GM18519 (cell line): ENCODE data around the gene NNAT.
"Not testable (repeated sequence)": the region's sequence is repeated elsewhere in the genome, so short reads cannot be mapped to it uniquely, and the experiment has no call there.

Experiments used
- ATAC-seq: cut with Tn5 transposase; IDR thresholded peaks from one replicate; pipeline ENCODE4 v1.9.1; 2021; ENCODE audit warnings: mild to moderate bottlenecking, moderate library complexity; ENCODE audit not compliant: unreplicated experiment, low FRiP score

The NNAT gene

DNA sequence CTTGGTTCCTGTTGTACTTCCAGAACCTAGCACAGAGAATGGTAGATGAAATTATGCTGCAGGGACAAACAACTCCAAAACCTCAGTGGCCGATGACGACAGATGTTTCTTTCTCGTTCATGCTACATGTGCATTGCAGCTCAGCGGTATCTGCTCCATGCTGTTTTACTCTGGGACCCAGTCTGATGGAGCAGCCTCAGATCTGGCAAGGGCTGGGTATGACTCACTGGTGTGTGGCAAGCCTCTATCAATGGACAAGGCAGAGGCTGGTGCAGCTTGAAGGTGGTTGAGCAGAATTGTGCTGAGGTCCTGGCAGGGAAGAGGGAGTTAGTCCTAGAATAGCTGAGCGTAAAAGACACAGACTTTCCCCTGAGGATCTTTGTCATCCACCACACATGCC lies 17.0 kb downstream of the NNAT start:
- no peak for ATAC-seq

DNA sequence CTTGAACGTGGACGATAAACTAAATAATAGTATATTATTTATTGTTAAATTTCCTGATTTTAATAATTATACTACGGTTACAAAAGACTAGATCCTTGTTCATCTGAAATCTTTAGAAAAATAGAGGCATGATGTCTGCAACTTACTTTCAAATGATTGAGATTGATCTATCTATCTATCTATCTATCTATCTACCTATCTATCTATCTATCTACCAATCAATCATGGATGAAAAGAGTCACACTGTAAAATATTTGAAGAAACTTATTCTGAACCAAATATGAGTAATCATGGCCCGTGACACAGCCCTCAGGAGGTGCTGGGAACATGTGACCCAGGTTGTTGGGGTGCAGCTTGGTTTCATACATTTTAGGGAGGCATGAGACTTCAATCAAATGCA lies 18.4 kb downstream of the NNAT start:
- no peak for ATAC-seq

DNA sequence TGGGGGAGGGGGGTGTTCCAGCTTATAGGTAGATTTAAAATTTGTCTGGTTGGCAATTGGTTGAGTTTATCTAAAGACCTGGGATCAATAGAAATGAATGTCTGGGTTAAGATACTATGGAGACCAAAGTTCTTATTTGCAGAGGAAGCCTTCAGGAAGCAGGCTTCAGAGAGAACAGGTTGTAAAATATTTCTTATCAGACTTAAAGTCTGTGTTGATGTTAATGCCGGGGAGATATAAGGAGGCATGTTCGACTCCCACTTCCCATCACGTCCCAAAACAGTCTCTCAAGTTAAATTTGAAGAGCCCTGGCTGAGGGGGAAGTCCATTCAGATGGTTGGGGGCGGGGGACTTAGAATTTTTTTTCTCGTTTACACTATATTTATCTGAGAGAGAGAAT lies 19.0 kb downstream of the NNAT start:
- ATAC-seq = no peak

DNA sequence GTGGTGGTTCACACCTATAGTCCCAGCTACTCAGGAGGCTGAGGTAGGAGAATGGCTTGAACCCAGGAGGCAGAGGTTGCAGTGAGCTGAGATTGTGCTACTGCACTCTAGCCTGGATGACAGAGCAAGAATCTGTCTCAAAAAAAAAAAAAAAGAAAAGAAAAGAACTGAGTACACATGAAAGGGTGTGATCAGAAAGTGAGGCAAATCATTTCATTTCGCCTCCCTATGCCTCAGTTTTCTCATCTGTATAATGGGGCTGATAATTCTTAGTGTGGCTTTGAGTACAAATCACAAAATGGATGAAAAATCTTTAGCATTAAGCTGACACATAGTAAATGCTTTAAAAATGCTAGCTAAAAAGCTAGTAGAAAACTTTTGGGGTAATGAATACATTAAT lies 19.8 kb downstream of the NNAT start:
- ATAC-seq = not testable (repeated sequence)

DNA sequence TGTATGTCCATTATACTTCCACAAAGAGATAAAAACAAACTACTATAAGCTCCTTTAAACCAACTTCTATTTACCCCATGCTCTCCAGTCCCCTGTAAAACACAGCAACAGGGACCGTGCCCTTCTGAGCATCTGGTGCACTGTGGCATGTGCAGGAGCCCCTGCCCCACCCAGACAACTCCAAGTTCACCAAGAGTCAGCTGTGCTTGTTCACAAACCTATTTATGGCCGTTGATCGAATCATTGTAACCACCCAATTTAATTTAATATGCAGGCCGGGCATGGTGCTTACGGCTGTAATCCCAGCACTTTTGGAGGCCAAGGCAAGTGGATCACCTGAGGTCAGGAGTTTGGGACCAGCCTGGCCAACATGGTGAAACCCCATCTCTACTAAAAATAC lies 20.3 kb downstream of the NNAT start:
- no peak for ATAC-seq

DNA sequence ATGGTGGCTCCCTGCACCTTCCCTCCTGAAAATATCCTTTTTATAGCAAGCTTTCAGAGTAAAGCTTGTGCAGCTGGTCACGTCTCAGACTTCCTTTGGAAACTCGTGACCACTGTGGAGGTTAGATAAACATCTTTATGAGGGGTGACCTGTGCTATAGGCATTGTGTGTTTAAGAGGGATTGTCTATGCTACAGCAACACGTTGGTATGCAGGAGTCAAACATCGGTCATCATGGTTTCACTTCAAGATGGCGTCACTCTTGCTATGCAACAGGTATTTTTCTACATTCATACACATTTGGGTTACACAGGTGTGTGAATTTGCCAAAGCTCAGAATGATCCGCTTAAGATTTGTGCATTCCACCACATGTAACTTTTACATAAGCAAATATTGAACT lies 21.2 kb downstream of the NNAT start:
- no peak for ATAC-seq

DNA sequence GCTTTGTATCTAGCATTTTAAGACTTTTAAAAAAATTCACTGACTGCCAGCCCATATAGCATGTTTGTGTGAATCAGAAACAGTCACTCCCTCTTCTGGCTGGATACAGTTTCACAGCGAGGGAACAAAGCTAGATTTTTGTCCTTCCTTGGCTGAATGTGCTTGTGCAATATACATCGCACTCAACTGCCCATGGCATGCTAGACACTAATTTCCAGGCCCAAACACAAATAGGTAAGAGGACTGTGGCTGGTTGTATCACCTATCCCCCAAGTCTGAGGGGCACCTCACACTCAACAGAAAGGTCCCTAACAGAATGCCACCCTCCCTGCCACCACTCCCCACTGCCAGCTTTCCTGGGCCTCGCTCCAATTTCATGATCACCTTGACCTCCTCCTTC lies 22.8 kb downstream of the NNAT start:
- no peak for ATAC-seq

DNA sequence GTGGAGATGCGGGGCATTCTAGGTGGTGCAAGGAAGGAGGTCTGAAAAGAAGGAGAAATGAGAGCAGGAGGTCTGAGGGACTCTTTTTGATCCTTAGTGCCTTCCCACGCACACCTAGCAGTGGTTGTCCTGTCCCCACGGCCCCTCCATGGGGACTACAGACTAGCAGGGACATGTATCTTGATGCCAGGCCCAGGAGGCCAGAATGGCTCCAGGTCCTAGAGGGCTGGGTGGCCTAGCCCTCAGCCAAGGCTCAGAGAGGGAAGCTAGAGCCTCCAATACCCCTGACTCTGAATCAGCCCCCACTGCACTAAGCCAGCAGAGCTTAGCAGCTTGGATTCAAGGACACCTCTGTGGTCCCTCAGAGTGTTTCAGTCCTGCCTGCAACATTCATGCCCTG lies 23.3 kb downstream of the NNAT start:
- no peak for ATAC-seq

DNA sequence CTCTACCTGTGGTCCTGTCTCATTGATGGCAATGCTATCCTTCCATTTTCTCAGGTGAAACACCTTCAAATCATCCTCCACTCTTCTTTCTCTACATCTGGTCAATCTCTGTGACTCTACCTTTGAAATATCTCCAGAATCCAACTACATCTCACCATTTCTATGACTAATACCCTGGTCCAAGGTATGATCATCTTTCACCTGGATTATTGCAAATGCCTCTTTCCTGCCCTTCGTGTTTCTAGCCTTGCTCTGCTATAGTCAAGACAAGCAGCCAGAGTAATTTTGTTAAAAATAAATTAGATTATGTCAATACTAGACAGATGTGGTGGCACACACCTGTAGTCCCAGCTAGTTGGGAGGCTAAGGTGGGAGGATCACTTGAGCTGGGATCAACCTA lies 24.5 kb downstream of the NNAT start:
- no peak for ATAC-seq

DNA sequence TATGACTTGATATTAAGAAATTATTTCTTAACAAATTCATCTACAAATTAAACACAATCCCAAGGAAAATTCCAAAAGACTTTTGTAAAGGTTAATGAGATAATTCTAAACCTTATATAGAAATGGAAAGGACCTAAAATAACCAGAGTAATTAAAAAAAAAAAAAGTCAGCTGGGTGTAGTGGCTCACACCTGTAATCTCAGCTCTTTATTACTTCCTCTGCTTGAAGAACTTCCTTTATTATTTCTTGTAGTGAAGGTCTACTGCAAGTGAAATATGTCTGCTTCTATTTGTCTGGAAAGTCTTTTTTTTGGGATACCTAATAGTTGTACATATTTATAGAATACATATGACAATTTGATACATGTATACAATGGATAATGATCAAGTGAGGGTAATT lies 26.9 kb downstream of the NNAT start:
- no peak for ATAC-seq

DNA sequence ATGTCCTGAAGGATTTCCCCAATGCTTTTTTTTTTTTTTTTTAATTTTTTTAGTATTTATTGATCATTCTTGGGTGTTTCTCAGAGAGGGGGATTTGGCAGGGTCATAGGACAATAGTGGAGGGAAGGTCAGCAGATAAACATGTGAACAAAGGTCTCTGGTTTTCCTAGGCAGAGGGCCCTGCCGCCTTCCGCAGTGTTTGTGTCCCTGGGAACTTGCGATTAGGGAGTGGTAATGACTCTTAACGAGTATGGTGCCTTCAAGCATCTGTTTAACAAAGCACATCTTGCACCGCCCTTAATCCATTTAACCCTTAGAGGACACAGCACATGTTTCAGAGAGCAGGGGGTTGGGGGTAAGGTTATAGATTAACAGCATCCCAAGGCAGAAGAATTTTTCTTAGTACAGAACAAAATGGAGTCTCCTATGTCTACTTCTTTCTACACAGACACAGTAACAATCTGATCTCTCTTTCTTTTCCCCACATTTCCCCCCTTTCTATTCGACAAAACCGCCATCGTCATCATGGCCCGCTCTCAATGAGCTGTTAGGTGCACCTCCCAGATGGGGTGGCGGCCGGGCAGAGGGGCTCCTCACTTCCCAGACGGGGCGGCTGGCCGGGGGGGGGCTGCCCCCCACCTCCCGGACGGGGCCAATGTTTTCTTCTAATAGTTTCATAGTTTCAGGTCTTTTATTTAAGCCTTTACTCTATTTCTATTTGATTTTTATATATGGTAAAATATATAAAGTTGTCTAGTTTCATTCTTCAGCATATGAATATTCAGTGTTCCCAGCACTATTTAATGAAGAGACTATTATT lies 29.3 kb downstream of the NNAT start:
- not testable (repeated sequence) for ATAC-seq

DNA sequence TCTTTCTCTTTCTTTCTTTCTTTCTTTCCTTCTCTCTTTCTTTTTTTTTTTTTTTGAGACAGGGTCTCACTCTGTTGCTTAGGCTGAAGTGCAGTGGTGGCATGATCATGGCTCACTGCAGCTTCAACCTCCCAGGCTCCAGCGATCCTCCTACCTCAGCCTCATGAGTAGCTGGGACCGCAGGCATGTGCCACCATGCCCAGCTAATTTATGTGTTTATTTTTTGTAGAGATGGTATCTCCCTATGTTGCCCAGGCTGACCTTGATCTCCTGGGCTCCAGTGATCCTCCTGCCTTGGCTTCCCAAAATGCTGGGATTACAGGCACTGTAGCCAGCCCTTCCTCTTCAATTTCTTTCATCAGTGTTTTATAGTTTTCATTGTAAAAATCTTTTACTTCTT lies 30.6 kb downstream of the NNAT start:
- ATAC-seq = not testable (repeated sequence)

DNA sequence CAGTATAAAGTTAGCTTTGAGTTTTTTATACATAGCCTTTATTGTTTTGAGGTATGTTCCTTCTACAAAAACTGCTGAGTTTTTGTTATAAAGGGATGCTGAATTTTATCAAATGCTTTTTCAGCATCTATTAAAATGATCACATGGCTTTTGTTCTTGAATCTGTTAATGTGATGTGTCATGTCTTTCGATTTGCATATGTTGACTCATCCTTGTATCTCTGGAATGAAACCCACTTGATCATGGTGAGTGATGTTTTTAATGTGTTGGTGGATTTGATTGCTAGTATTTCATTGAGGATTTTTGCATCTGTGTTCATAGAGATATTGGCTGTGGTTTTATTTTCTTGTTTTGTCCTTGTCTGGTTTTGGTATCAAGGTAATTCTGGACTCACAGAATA lies 31.4 kb downstream of the NNAT start:
- no peak for ATAC-seq

DNA sequence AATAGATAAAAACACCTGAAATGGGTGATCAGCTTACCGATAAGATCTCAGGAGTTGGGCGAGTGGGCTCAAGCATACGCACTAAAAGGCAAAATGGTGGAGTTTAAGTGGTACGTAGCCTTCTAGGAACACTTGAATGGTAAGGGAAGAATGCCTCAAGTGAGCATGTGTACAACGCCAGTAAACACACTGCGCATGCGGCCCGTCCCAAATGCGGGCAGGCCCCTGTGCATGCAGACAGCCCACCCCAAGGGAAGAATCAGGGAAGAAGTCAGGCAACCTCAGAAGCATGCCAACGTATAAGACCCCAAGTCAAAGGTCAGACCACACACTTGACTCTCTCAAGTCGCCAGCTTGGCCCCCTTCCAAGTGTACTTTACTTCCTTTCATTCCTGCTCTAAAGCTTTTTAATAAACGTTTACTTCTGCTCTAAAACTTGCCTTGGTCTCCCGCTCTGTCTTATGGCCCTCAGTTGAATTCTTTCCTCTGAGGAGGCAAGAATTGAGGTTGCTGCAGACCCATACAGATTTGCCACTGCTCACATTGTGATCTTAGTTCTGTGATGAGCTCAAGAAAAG lies 33.8 kb downstream of the NNAT start:
- not testable (repeated sequence) for ATAC-seq

DNA sequence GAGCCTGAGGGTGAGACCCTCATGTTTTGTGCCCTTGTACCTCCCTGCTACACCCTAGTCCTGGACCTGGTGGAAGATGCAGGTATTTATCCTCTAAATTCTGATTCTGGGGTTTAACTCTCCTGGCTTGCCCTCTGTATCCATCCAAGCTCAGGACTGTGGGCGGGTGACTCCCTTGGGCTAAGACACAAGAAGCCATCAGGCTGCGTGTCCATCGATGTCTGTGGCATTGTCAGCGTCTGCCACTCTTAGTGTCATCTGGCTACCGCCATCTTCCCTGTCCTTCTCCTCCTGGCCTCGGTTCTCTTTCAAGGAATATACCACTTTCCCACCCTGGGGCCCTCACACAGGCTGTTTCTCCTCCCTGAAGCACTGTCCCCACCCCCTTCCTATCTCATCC lies 35.5 kb downstream of the NNAT start:
- ATAC-seq = no peak

DNA sequence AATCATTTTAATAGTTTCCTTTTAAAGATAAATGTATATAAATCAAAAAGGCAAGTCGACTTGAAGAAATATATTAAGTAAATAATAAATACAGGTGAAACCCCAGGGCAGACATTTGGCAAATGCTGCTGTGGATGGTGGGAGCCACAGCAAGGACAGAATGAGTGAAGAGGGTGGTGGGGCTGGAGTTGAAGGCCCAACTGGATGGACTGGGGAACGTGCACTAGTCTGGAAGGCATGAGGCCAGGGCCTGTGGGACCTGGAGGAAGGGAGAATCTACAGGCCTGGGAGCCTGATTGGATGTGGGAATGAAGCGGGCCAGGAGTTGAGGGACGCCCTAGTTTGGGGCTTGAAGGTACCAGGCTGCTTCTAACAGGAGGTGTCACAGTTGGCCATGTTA lies 37.3 kb downstream of the NNAT start:
- no peak for ATAC-seq

DNA sequence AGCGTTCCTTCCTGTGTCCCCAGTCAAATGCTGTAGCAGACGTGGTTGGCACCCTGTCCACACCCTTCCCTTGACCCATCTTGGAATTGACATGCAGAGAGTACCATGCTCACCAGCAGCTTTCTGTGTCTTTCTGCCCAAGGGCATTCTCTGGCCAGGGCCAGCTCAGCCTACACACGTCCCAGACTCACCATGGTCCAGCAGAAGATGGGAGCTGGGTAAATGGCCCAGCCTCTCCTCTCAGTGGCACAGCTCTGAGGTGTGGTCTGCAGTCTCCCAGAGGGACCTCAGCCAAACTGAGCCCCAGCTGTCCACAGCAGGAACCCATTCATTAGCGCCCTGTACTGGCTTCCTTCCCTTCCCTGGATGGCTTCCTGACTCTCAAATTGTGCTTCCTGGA lies 37.7 kb downstream of the NNAT start:
- ATAC-seq = no peak

DNA sequence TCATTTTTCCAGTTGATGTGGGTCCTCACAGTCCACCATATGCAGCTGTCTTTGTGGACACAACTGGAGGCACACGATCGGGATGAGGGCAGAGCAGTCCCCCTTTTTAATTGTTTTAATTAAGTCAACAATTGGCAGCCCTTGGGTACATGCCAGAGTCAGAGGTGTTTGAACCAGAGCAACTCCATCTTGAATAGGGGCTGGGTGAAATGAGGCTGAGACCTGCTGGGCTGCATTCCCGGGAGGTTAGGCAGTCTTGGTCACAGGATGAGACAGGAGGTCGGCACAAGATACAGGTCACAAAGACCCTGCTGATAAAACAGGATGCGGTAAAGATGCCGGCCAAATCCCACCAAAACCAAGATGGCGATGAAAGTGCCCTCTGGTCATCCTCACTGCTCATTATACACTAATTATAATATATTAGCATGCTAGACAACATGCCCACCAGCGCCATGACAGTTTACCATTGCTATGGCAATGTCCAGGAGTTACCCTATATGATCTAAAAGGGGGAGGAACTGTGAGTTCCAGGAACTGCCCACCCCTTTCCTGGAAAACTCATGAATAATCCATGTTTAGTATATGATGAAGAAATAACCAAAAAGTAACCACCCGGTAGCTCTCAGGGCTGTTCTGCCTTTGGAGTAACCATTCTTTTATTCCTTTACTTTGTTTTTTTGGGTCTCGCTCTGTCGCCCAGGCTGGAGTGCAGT lies 38.4 kb downstream of the NNAT start:
- ATAC-seq = no peak

DNA sequence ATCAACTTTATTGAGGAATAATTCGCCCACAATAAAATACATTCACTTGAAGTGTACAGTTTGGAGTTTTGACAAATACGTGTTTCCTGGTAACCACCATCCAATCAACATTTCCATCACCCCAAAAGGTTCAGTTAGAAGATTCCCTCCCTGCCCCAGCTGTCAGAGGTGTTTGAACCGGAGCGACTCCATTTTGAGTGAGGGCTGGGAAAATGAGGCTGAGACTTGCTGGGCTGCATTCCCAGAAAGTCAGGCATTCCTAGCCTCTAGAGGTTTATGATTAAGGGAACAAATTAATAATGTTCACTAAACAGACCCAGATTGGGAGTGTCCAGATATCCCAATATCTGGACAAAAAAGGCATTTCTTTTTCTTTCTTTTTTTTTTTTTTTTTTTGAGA lies 39.6 kb downstream of the NNAT start:
- no peak for ATAC-seq

DNA sequence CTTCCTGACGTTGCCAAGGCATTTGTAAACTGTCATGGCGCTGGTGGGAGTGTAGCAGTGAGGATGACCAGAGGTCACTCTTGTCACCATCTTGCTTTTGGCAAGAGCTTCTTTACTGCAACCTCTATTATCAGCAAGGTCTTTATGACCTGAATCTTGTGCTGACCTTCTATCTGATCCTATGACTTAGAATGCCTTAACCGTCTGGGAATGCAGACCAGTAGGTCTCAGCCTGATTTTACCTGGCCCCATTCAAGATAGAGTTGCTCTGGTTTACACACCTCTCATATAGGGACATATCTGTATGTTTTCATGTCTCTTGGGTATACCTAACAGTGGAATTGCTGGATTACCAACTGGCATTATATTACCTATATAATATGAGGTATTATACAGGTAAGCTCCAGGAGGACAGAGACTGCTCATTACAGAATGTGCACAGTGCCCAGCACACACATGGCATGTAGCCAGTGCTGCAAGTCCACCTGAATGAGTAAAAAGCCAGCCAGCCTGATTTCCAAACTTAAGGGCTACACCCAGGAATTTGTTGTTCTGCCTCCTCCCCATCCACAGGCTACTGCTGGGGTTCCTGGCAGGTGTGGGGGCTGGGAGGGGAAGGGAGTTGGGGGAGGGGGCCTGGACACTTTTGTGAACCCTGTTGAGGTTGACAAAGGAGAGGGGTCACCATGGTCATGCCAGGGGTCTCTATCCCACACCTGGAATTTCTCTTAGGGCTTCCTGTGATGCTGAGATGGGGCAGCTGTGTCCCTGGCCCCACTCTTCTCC lies 41.8 kb downstream of the NNAT start:
- no peak for ATAC-seq

DNA sequence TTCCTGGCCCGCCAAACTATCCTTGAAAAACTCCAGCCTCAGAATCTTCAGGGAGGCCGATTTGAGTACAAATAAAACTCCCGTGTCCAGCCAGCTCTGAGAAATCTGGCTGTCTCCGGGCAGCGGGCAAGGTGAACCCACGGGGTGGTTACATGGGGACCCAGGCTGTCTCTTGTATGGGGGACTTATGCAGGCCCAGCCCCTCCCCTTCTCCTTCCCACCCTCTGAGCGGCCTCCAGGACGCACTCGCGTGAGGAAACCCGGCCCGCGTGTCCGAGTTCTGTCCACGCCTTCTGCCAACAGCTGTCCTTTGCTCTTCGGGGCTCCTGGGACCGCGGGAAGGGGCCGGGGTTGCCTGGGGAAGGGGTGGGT lies 43.0 kb downstream of the NNAT start:
- no peak for ATAC-seq
